Esophagus squamous epithelium (tissue), 4 donors: ENCODE data around the gene ABCF1.

ENCODE experiments used
- POLR2A ChIP-seq, 4 donors: fragments of 450-650 bp; IDR thresholded peaks; one replicate each; pipeline ENCODE4 v1.6.1; 2017; ENCODE audit warnings: antibody characterized with exemption in 4 of 4, mild to moderate bottlenecking in 4 of 4, moderate library complexity in 3 of 4
- TF ChIP-seq, protein P1 (sequence below), 6 experiments: fragments of 450-650 bp in 4 of 6; fragments of 200-600 bp in 2 of 6; sonication (generic) in 2 of 6; IDR thresholded peaks; one replicate each; pipeline ENCODE4 v1.5.1; 2016 to 2019; ENCODE audit warnings: antibody characterized with exemption in 6 of 6, mild to moderate bottlenecking in 4 of 6, moderate library complexity in 4 of 6

DNA sequence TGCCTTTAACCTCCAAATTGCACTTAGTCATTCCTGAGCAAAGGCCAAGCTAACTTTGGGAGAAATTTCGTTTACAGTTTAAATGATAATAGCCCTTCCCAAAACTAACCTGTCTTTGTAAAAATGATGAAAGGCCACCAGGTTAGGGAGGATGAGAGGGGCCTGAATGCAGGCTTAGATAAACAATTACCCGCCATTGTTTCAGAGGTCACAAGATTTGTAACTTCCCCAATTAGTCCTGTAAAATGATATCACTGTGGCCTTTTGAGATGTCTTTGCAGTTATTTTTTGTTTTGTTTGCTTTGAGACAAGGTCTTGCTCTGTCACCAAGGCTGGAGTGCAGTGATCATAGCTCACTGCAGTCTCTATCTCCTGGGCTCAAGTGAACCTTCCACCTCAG lies 41.2 kb upstream of the ABCF1 start:
- TF ChIP-seq, protein P1, sequence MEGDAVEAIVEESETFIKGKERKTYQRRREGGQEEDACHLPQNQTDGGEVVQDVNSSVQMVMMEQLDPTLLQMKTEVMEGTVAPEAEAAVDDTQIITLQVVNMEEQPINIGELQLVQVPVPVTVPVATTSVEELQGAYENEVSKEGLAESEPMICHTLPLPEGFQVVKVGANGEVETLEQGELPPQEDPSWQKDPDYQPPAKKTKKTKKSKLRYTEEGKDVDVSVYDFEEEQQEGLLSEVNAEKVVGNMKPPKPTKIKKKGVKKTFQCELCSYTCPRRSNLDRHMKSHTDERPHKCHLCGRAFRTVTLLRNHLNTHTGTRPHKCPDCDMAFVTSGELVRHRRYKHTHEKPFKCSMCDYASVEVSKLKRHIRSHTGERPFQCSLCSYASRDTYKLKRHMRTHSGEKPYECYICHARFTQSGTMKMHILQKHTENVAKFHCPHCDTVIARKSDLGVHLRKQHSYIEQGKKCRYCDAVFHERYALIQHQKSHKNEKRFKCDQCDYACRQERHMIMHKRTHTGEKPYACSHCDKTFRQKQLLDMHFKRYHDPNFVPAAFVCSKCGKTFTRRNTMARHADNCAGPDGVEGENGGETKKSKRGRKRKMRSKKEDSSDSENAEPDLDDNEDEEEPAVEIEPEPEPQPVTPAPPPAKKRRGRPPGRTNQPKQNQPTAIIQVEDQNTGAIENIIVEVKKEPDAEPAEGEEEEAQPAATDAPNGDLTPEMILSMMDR (IDR thresholded peaks at IDR 0.05) = no peak
- TF ChIP-seq POLR2A (IDR thresholded peaks at IDR 0.05) = no peak
